GM18502 (cell line): ENCODE measurements around the gene PFKL.

Experiments used
- ATAC-seq: cut with Tn5 transposase; IDR thresholded peaks from one replicate; pipeline ENCODE4 v1.9.1; 2021; ENCODE audit warnings: mild to moderate bottlenecking; ENCODE audit not compliant: unreplicated experiment, poor library complexity

The PFKL gene

DNA sequence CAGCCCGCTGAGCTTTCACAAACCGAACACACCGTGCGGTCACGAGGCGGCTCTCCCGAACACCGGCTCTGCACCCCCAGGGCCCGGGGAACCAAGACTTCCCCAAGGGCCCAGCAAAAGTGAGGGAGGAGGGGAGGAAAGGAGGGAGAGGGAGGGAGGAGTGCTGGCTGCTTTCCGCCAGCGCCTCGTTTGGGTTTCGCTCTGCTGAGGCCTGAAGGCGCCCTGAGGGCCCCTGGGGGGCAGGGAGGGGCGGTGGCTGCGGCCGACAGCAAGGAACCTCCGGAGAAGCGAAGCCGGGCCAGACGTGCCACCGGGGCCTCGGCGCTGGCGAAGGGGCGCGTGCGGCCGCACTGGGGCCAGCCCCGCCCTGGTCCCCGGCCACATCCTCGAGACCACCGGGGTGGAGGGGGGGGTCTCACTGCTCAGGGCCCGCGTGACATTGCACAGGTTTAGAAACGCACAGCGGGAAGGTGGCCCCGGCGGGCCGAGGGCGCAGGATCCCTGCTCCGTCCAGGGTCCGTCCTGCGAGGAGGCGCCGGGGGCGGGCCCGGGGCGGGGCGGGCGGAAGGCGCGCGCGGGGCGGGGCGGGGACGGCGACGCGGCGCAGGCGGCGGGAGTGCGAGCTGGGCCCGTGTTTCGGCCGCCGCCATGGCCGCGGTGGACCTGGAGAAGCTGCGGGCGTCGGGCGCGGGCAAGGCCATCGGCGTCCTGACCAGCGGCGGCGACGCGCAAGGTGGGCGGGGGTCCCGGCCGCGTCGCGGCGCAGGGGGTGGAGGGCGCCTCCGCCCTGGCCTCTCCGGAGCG, at the start of gene PFKL:
Gene PFKL, plus strand, starts transcription at position 596 of the 804 bp plus-strand sequence. Its CDS starts 53 bp downstream, at position 649.
- ATAC-seq, result peak; percentile 63

DNA sequence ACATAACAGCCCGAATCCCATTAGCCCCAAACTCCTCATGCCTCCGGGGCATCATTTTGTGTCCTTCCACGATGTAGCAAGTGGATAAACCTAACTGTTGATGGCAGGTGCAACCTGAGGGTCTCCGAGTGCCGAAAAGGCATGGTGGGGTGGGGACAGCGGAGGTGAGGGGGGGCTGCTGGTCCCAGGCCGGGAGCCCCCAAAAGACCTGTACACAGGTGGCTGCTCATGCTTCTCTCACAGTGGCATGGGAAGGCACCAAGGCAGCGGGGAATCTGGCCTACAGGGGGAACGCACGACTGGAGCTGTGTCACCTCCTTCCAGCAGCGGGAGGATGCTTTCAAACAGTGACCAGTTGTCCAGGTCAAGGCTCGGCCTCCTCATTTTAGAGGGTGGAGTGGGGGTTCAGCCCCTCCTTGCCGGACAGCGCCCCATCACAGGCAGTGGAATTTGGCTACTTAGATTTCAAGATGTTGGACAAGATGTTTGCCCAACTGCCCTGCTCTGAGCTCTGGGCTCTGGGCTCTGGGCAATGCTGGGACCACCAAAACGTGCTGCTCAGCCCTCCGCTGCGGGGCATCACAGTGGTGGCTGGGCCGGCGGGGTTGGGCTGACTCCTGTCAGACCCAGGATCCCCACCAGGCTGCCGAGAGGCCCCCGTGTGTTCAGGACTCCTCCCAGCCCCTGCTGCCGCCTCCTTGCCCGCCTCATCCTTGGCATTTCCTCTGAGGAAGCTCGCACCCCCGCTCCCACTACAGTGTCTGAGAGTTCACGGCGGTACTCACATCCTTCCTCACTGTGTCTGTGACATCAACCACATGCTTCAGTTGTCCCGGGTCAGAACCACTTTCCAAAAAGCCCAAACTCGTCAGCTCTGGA, 45.8 kb upstream of the PFKL start:
- ATAC-seq, result no peak

DNA sequence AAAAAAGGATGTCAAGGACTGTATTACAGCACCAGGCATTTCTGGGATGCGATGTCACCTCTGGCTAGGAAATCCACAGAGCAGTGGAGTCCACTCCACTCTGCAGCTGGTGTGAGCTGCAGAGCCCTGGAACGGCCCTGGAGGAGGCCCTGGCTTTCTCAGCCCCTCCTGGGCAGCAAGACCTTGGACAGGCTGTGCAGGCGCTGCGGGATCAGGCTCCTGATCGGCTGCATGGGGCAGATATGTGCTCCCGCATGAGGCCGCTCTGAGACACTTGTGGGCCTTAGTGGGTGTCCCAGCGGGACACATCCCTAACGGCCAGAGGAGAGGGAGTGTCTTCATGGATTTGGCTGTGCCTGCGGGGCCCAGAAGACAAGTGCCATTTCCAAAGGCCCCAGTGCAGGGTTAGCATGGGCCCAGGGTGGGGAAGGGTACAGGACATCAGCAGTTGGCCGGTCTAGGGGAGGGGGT, 44.3 kb upstream of the PFKL start:
- ATAC-seq, result no peak

DNA sequence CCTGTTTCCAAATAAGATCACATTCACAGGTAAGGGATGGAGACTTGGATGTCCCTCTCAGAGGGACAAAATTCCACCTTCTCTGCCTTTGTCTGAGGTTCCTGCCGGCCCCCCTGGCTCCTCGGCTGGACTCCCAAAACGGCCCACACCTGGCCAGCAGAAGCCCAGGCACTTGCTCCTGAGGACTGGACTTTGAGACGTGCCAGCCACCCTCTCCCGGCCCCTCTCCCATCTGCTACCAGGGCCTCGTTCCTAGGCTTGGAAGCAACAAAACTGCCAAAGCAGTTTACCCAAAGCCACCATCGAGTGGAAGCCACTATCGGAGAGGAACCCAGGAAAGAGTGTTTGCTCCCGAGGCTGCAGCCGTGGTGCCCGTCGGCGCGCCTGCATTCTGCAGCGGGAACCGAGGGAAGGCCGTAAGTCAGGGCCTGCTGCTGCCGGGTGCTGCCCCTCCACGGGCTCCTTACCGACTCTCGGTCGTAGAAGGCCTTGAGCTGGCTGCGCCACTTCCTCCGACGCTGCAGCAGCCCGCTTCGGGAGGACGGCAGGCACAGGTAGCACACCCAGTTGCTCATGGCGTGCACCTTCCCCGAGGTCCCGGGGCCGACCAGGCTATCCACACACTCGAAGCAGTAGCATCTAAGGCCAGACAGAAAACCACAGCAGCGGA, 41.7 kb upstream of the PFKL start:
- no peak for ATAC-seq

DNA sequence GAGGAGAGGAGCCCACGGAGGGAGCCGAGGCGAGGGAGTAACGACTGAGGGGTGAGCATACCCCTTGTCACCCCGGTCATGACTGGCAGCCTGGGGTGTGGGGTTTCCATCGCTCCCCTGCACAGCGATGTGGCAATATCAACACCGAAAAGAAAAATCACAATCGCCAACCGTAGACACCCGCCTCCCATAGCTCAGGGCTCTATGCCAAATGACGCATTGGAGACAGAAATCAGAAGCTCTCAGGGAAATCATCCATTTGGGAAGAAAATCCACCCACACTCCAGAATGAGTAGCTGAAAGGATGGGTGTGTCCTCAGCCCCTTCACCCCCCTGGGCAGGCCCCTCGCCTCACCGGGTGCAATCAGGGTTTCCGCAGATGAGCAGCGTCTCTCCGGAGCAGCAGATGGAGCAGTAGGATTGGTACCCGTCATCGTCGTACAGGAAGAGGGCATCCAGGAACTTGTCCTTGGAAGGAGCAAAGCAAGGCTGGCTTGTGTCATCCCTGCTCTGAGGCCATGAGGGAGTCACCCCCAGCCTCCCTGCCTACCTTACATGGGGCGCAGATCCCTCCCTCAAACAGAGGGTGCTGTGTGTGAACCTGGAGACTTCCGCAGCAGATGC, 40.7 kb upstream of the PFKL start:
- no peak for ATAC-seq

DNA sequence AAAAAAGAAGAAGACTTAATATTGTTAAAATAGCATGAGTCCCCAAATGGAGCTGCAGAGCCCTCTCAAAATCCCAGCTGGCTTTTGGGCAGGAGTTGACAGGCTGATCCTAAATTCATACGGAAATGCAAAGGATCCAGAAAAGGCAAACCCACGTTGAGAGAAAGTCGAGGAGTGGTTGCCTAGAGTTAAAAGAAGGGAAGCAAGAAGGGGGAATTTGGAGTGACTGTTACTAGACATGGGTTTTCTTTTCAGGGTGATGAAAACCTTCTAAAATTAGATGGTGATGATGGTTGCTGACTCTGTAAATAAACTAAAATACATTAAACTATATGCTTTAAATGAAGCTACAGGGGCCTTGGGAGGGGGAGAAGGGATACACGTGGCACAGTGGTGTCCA, 39.8 kb upstream of the PFKL start:
- no peak for ATAC-seq

DNA sequence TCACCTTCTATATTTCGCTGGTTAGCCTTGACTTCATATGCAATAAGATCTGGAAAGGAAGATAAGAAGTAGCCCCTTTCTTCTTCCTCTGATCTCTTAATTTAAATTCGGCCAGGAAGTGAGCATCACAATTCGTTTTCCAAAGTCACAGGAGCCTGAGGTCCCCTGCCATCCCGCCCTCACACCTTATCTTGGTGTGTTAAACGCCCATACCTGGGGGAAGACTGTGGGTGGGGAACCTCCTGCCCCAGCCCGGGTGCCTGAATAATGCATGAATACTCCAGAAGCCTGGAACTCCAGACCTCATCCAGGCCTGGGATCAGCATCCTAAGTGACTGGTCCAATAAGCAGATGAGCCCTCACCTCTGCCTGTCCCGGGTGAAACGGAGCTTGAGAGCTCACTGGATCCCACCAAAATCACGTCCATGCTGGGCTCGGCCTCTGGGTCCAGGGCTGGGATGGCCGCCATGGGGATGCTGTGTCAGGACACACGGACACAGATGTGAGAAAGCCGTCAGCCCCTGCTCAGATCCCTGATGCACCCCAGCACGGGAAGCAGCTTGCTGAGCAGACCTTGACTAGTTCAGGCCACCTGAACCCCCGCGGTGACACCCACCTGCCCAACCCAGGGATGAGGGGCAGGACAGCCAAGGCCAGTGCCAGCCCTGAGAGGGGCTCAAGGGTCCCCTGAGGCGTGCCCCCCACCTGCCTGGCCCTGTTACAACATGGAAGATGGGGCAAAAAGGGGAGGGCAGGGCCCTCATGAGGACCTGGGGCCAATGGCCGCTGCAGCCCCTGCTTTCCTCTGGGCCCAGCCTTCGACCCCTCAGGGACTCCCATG, 38.8 kb upstream of the PFKL start:
- ATAC-seq, result no peak

DNA sequence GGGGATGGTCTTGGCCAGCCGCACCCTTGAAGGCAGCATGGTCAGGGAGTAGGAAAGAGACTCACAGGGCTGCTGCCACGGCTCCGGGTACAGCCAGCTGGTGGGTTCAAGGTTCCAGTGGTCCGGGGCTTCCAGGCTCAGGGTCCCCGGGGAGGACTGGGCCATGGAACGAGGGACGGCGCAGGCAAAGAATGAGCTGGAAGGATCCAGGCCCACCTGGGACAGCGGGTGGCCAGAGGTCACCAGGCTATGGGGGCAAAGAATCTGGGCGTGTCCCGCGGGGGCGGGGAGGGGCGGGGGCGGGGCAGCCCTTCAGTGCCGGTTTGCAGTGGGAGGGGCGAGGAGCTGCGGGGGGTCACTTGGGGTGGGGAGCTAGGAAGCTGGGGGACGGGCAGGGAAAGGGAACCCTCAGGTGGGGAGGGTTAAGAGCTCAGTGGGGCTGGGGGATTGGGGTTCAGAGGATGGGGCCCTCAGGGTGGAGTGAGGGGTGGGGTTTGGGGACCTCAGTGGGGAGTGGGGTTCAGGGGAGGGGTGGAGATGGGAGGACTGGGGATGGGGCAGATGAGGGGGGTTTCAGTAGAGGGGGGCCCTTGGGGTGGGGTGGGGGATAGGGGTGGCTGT, 38.1 kb upstream of the PFKL start, which contains the start of gene DNMT3L:
Gene DNMT3L, minus strand, starts transcription at position 223 of the 621 bp plus-strand sequence. CDS start 638 bp downstream, outside the sequence.
- no peak for ATAC-seq

DNA sequence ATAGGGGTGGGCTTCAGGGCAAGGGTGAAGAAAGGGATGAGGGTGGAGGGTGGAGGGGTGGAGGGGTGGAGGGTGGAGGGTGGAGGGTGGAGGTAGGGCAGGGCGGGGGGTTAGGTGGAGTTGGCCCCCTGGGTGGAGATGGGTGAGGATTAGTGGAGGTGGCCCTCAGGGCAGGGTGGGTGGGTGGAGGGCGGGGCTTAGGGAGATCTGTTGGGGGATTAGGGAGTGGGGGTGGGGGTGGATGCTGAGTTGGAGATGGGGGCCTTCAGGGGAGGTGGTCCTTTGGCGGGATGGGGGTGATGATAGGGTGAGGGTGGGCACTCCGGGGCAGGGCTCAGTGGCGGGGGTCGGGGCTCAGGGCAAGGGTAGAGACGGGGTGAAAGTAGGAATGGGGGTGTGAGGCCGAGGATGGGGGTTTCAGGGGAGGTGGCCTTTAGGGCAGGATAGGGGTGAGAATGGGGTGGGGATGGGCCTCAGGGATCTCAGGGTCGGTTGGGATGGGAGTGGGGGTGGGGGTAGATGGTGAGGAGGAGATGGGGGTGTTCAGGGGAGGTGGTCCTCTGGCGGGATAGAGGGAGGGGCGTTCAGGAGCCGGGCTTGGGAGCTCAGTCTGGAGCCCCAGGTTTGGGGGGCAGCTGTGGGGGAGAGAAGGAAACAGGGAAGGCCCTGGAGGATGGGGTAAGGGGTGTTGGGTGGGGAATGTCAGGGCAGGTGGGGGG, 37.4 kb upstream of the PFKL start:
- ATAC-seq, result no peak

DNA sequence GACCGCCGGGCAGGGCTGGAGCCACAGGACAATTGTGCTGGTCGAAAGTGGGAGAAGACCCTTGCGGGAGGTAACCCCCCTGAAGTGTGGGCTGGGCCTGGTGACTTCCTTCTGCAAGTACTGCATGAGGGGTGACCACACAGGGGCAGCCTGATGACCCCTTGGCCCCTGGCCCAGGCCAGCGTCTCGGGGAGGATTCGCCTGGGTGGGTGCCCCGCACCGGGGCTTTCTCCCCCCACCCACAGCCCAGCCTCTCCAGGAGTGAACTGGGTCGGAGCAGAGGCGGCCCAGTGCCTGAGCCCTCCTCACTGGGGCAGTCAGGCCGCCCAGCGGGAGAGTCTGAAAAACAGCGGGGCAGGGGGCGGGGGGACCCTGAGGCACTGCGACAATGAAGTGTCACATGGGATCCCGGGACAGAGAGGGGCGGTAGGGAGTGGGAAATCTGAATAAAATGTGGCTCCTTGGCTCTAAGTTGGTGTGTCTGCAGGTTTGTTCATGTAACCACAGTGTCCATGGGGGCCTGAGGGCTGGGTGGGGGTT, 36.6 kb upstream of the PFKL start:
- ATAC-seq, result no peak

DNA sequence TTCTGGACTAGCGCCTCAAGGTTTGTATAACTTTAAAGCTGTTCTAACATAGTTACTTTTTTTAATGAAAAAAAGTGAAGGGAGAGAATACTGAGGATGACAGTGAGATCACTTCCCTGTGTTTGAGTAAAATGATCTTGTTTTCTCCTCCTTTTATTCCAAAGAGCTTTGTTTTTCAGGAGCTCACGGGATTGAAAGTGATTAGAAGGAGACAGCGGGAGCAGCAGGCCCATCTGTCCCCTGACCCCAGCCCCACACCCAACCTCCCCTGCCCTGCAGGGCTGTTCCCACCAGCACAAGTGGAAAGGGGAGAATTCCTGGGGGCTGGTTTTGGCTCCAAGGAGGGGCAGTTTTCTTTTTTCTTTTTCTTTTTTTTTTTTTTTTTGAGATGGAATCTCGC, 36.1 kb upstream of the PFKL start:
- no peak for ATAC-seq

DNA sequence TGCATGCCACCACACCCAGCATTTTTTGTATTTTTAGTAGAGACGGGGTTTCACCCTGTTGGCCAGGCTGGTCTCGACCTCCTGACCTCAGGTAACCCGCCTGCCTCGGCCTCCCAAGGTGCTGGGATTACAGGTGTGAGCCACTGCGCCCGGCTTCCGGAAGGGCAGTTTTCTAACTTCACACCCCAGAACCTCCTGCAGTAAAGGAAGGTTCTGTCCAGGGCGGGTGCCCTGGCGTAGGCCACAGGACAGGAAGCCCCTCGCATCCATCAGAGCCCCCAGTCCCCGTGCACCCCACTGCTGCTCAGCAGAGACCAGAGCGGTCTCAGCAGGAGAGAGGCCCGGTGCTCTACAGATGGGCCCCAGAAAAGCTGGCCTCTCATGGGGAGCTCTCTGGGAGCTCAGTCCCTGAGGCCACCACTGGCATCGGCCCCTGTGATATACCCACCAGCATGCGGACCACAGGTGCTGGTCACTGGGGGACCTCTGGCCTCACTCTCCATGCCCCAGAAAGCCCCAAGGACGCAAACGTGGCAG, 34.1 kb upstream of the PFKL start:
- ATAC-seq, result no peak

DNA sequence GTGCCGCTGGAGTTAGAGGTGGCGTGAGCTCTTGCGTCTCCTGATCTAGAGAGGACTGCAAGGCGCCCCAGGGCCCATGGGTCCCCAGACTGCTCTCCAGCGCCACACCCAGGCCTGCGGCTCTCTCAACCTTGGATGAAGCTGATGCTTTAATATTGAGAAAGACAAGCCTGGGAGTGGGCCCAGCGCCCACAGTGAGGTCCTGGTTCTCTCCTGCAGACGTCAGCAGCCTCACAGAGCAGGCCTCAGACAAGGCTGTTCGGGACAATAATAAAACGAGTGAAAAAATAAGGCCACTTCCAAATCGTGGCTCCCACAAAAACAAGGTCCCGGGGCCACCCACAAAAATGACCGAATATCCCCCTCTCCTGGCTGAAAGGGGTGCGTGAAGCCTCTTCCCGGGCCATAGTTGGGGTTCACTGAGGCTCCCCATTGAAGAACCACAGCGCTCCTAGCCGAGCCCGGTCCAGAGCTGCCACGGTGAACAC, 32.2 kb upstream of the PFKL start:
- ATAC-seq, result no peak

DNA sequence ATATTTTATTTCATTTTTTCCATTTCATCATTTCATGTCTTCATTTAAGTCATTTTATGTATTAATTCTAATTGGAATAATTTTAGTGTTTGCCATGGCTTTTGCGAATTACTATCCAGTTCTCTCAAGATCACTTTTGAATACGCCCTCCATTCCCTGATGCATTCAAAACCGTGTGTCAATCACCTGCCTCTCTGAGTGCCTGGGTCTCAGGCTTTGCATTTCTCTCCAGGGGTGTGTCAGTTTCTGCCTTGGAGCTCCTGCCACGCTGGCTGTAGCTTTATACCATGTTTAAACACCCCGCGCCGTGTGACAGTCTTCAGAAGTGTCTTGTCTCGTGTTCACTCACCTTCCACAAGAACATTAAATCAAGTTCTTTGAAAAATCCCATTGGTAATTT, 30.8 kb upstream of the PFKL start:
- no peak for ATAC-seq

DNA sequence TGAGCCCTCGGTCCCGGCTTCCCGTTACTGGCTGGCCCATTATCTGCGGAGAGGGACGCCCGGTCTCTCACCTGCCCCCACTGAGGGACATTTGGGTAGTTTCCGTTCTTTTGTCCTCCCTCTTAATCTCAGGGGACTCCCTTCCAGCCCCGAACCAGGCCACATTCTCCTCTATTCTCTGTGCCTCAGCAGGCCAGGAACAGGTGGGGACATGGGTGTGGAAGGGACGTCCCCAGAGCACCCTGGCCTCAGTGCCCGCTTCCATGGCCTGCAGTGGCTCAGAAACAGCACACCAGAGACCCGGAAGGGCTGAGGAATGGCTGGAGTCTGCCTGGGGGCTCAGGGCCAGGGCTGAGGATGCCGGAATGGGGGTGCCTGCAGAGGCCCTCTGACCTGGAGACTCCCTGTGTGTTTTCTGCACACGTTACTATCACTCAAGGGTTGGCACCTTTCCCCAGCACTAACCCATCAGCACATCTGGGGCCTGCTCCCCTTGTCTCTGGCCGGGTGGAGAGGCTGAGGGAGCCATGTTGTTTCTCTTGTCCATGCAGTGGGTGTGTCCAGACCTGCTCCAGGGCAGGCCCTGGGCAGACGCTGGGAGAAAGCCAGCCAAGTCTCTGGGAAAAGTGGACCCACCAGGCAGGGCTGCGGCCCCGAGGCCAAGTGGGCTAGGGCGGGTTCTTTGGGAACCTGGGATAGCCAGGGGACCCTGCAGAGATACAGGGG, 28.1 kb upstream of the PFKL start:
- no peak for ATAC-seq

DNA sequence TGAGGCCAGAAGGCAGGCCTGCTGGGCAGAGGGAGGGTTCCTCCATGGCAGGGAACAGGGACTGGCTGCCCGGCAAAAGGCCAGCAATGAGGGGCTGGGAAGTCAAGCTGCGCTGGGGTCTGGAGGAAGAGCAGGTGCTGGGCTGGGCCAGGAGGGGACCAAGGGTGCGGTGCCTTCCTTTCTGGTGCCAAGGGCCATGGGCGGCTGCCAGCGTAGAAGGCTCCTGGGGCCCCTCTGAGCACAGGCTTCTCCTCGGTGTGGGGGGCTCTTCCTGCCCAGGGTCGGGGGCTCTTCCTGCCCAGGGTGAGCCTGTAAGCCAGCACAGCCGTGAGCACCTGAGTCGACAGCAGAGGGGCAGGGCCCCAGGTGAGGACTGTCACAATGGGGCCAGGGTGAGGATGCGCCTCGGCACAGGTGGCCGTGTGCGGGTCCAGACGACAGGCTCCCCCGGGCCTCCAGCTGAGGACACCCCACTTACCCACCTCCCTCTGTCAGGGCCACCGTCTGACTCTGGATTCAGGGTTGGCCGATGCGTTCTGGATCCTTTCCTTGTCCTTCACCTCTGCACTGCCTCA, 27.5 kb upstream of the PFKL start:
- no peak for ATAC-seq

DNA sequence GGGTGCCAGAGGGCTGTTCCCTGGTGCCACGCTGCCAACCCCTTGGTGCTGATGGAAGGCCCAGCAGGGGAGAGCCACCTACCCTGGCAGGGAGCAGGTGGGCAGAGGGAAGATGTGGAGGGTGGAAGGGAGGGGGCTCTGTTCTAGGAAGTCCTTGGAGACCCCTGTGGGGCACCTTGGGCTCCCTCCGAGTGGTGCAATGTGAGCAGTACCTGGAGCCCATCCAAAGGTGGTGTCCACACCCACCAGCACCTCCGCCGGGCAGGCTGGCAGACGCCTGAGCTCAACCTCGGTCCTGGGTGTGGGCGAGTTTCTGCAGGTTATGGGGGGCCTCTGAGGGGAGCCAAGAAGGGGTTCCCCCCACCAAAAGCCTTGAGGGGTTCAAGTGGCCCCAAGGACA, 26.8 kb upstream of the PFKL start:
- ATAC-seq, result no peak
